Caco-2 (cell line): ENCODE data around the gene NPAS3. TPM values are rescaled to one million over a fixed set of nuclear protein-coding genes. Genes with fewer than 3 reads are reported as not detected.

Experiments
- BruUV-seq: library from RNA; stranded (reverse); fragments of 400-500 nt; replicated peaks from 2 replicates; lab custom pipeline; 2021; lab: Mats Ljungman, UMichigan
- CTCF ChIA-PET: fragments of 300-600 bp; sonication (Branson Sonifier 250); formaldehyde crosslinking; loops from one replicate; lab custom pipeline; 2022; ENCODE audit warnings: antibody characterized with exemption; lab: Charles Lee
- POLR2A ChIA-PET: fragments of 300-600 bp; sonication (Branson Sonifier 250); formaldehyde crosslinking; loops from one replicate; lab custom pipeline; 2022; ENCODE audit warnings: antibody characterized with exemption; lab: Charles Lee
- DNase-seq, 2 experiments: peaks; one replicate each; pipeline versions ENCODE4 v3.0.0 to v3.0.0-alpha.2; 2020 to 2022
- H3K27me3 ChIP-seq: replicated peaks from 2 replicates; pipeline ENCODE4 v1.6.0; 2011; ENCODE audit warnings: low read length; ENCODE audit not compliant: control insufficient read depth, insufficient read depth
- H3K36me3 ChIP-seq: 2 replicates; pipeline ENCODE4 v1.5.1; 2011; ENCODE audit warnings: low read length; ENCODE audit not compliant: control insufficient read depth, insufficient read depth
- H3K4me1 ChIP-seq: fragments of 250-450 bp; sonication (Bioruptor Pico); 2 replicates; pipeline ENCODE4 v1.5.1; 2020; ENCODE audit warnings: mild to moderate bottlenecking
- H3K4me3 ChIP-seq: 2 replicates; pipeline ENCODE4 v1.5.1; 2011; ENCODE audit warnings: low read depth, mild to moderate bottlenecking, control low read depth, low read length
- H3K9me3 ChIP-seq: fragments of 250-450 bp; sonication (Bioruptor Pico); 2 replicates; pipeline ENCODE4 v1.5.1; 2020; ENCODE audit warnings: mild to moderate bottlenecking, moderate library complexity
- H3K27ac Mint-ChIP-seq: one replicate; pipeline ENCODE4 v1.8.0; 2022; ENCODE audit warnings: mixed read lengths; ENCODE audit not compliant: unreplicated experiment
- H3K27me3 Mint-ChIP-seq: one replicate; pipeline ENCODE4 v1.8.0; 2022; ENCODE audit warnings: mixed read lengths; ENCODE audit not compliant: insufficient read depth, unreplicated experiment
- H3K36me3 Mint-ChIP-seq: one replicate; pipeline ENCODE4 v1.8.0; 2022; ENCODE audit warnings: mild to moderate bottlenecking, mixed read lengths; ENCODE audit not compliant: insufficient read depth, unreplicated experiment
- H3K4me1 Mint-ChIP-seq: one replicate; pipeline ENCODE4 v1.8.0; 2022; ENCODE audit warnings: low read depth, mixed read lengths; ENCODE audit not compliant: unreplicated experiment
- H3K4me3 Mint-ChIP-seq: one replicate; pipeline ENCODE4 v1.8.0; 2022; ENCODE audit warnings: mild to moderate bottlenecking, moderate library complexity, mixed read lengths; ENCODE audit not compliant: unreplicated experiment
- H3K9me3 Mint-ChIP-seq: one replicate; pipeline ENCODE4 v1.8.0; 2022; ENCODE audit warnings: mixed read lengths; ENCODE audit not compliant: unreplicated experiment
- CTCF ChIP-seq, 2 experiments: fragments of 200-600 bp in 1 of 2; IDR thresholded peaks; 1 replicate in 1 of 2; 2 replicates in 1 of 2; pipeline versions ENCODE4 v1.5.1 to v1.8.0; 2011 to 2022; ENCODE audit warnings: antibody characterized with exemption in 1 of 2, control low read depth in 1 of 2, inconsistent platforms in 1 of 2, low read depth in 1 of 2, low read length in 1 of 2, mild to moderate bottlenecking in 1 of 2, moderate library complexity in 1 of 2; ENCODE audit not compliant: insufficient read depth in 1 of 2, severe bottlenecking in 1 of 2, unreplicated experiment in 1 of 2
- intact Hi-C: fragments of 100-400 bp; cut with micrococcal nuclease; formaldehyde crosslinking; loops from one replicate; pipeline ENCODE4 v1.10.0; 2022; ENCODE audit not compliant: unreplicated experiment
- total RNA-seq: library from RNA; stranded (reverse); gene quantifications from 2 replicates; pipeline ENCODE4 v1.2.3, GENCODE V29; 2022

Gene NPAS3
- total RNA-seq, 1 experiment from 2014 or later: not detected

GRCh38 chr14:33457021-33457420, 518.3 kb downstream of the NPAS3 start:
- POLR2A ChIA-PET: no interaction called here
- no peaks in the 10 kb centered on the region for H3K27me3 ChIP-seq

GRCh38 chr14:33457617-33458016, 518.9 kb downstream of the NPAS3 start:
- H3K4me1 Mint-ChIP-seq: no peaks in the 10 kb centered on the region
- Histone ChIP-seq H3K27me3 (no peaks in the 10 kb centered on the region), H3K4me1 (no peaks in the 10 kb centered on the region), H3K4me3 (no peak overlapping the region), H3K36me3 (no peaks in the 10 kb centered on the region), H3K9me3 (no peaks in the 10 kb centered on the region)
- H3K36me3 Mint-ChIP-seq: no peaks in the 10 kb centered on the region
- ChIA-PET POLR2A (no interaction called here), CTCF (no interaction called here)
- intact Hi-C loops: no loop called here
- peaks cover 12% of the 10 kb centered on the region for H3K27me3 Mint-ChIP-seq
- no peak overlapping the region for H3K27ac Mint-ChIP-seq
- no peak for DNase-seq
- no TSS peak for BruUV-seq
- no peak overlapping the region for H3K4me3 Mint-ChIP-seq
- no peaks in the 10 kb centered on the region for H3K9me3 Mint-ChIP-seq
- TF ChIP-seq CTCF (IDR thresholded peaks at IDR 0.05; ENCODE audit: insufficient read depth in 1 of 2, low read depth in 1 of 2, low read length in 1 of 2, severe bottlenecking in 1 of 2, unreplicated experiment in 1 of 2): no peak

More at GRCh38 chr14:33457021-33457420, 518.3 kb downstream of the NPAS3 start:
- Mint-ChIP-seq H3K27me3 (peaks cover 12% of the 10 kb centered on the region), H3K27ac (no peak overlapping the region), H3K4me3 (no peak overlapping the region), H3K9me3 (no peaks in the 10 kb centered on the region), H3K4me1 (no peaks in the 10 kb centered on the region), H3K36me3 (no peaks in the 10 kb centered on the region)
- no peaks in the 10 kb centered on the region for H3K36me3 ChIP-seq
- intact Hi-C loops: no loop called here
- H3K4me3 ChIP-seq: no peak overlapping the region
- no peak for DNase-seq
- TF ChIP-seq CTCF (IDR thresholded peaks at IDR 0.05; ENCODE audit: insufficient read depth in 1 of 2, low read depth in 1 of 2, low read length in 1 of 2, severe bottlenecking in 1 of 2, unreplicated experiment in 1 of 2): no peak
- CTCF ChIA-PET: no interaction called here
- no peaks in the 10 kb centered on the region for H3K4me1 ChIP-seq
- H3K9me3 ChIP-seq: no peaks in the 10 kb centered on the region
- BruUV-seq: no TSS peak

GRCh38 chr14:33460164-33460563, 521.5 kb downstream of the NPAS3 start:
- H3K27me3 Mint-ChIP-seq: peaks cover 9% of the 10 kb centered on the region
- Histone ChIP-seq H3K4me3 (no peak overlapping the region), H3K4me1 (no peaks in the 10 kb centered on the region), H3K9me3 (no peaks in the 10 kb centered on the region), H3K27me3 (no peaks in the 10 kb centered on the region), H3K36me3 (no peaks in the 10 kb centered on the region)
- no peak overlapping the region for H3K27ac Mint-ChIP-seq
- H3K4me3 Mint-ChIP-seq: no peak overlapping the region
- ChIA-PET CTCF (no interaction called here), POLR2A (no interaction called here)
- H3K36me3 Mint-ChIP-seq: no peaks in the 10 kb centered on the region
- no peak for TF ChIP-seq CTCF (IDR thresholded peaks at IDR 0.05; ENCODE audit: insufficient read depth in 1 of 2, low read depth in 1 of 2, low read length in 1 of 2, severe bottlenecking in 1 of 2, unreplicated experiment in 1 of 2)
- intact Hi-C loops: no loop called here
- no peaks in the 10 kb centered on the region for H3K9me3 Mint-ChIP-seq
- no TSS peak for BruUV-seq
- DNase-seq: no peak
- no peaks in the 10 kb centered on the region for H3K4me1 Mint-ChIP-seq
